DMS 273 treated with DMSO at 0.1 percent for 48 hours (cell line): Measurements from ENCODE around the gene PNKD.
"Not testable (repeated sequence)": the region's sequence is repeated elsewhere in the genome, so short reads cannot be mapped to it uniquely, and the experiment has no call there.

Source experiments
- DNase-seq: peaks from one replicate; lab custom pipeline; 2025; lab: John Stamatoyannopoulos, UW

Gene PNKD

GRCh38 chr2:218291318-218292047 is 21.2 kb downstream of the PNKD start:
- no peak for DNase-seq

GRCh38 chr2:218292048-218293014 is 22.0 kb downstream of the PNKD start, which contains the start of gene TMBIM1:
TSS of gene TMBIM1 (minus strand) at chr2:218292503. CDS start at chr2:218282141, 10,362 bp downstream.
- DNase-seq = no peak

- no peak for DNase-seq
These were observed 23.6 kb downstream of the PNKD start for GRCh38 chr2:218293715-218294429.

- no peak for DNase-seq
These were observed 24.2 kb downstream of the PNKD start for GRCh38 chr2:218294430-218295022.

- no peak for DNase-seq
These were observed 24.7 kb downstream of the PNKD start for GRCh38 chr2:218295029-218295428.

GRCh38 chr2:218296200-218296599 is 25.9 kb downstream of the PNKD start:
- DNase-seq = no peak

- DNase-seq = no peak
These were observed 26.5 kb downstream of the PNKD start for GRCh38 chr2:218296847-218297246.

- DNase-seq = no peak
These were observed 28.1 kb downstream of the PNKD start for GRCh38 chr2:218298314-218298875.

GRCh38 chr2:218300141-218300540 is 29.8 kb downstream of the PNKD start:
- DNase-seq = no peak

- peak; percentile 67 for DNase-seq
These were observed 31.0 kb downstream of the PNKD start for GRCh38 chr2:218301176-218301819.

- DNase-seq = no peak
These were observed 35.1 kb downstream of the PNKD start for GRCh38 chr2:218305383-218305782.

GRCh38 chr2:218306184-218306920 is 36.0 kb downstream of the PNKD start:
- no peak for DNase-seq

GRCh38 chr2:218307415-218308090 is 37.2 kb downstream of the PNKD start:
- DNase-seq = no peak

GRCh38 chr2:218310853-218311540 is 40.7 kb downstream of the PNKD start:
- no peak for DNase-seq

GRCh38 chr2:218311541-218312266 is 41.4 kb downstream of the PNKD start:
- not testable (repeated sequence) for DNase-seq

- DNase-seq = no peak
These were observed 42.0 kb downstream of the PNKD start for GRCh38 chr2:218312267-218312756.

- no peak for DNase-seq
These were observed 43.0 kb downstream of the PNKD start for GRCh38 chr2:218313356-218313755.

GRCh38 chr2:218314764-218315163 is 44.4 kb downstream of the PNKD start:
- DNase-seq = not testable (repeated sequence)
